Subcutaneous abdominal adipose tissue (tissue), 5 donors: ENCODE results near the gene SHPK.
"Not testable (repeated sequence)": the region's sequence is repeated elsewhere in the genome, so short reads cannot be mapped to it uniquely, and the experiment has no call there.

Experiments
- H3K27ac ChIP-seq: one replicate; pipeline ENCODE4 v1.7.0; 2013; ENCODE audit warnings: low read depth, mild to moderate bottlenecking, inconsistent platforms, low read length, moderate library complexity
- H3K27me3 ChIP-seq, 5 donors: one replicate each; pipeline ENCODE4 v1.7.0; 2013; ENCODE audit warnings: low read length in 5 of 5, inconsistent platforms in 1 of 5; ENCODE audit not compliant: control insufficient read depth in 5 of 5, insufficient read depth in 4 of 5
- H3K36me3 ChIP-seq, 5 donors: one replicate each; pipeline ENCODE4 v1.7.0; 2013; ENCODE audit warnings: low read length in 5 of 5; ENCODE audit not compliant: control insufficient read depth in 5 of 5, insufficient read depth in 5 of 5
- H3K4me1 ChIP-seq, 5 donors: one replicate each; pipeline ENCODE4 v1.7.0; 2013; ENCODE audit warnings: low read length in 5 of 5, mild to moderate bottlenecking in 3 of 5, moderate library complexity in 1 of 5; ENCODE audit not compliant: control insufficient read depth in 5 of 5, insufficient read depth in 5 of 5
- H3K4me3 ChIP-seq, 5 donors: one replicate each; pipeline ENCODE4 v1.7.0; 2013; ENCODE audit warnings: low read length in 5 of 5, low read depth in 1 of 5
- H3K9ac ChIP-seq, 5 donors: one replicate each; pipeline ENCODE4 v1.7.0; 2013; ENCODE audit warnings: low read length in 5 of 5, mild to moderate bottlenecking in 4 of 5, moderate library complexity in 3 of 5
- H3K9me3 ChIP-seq, 5 donors: one replicate each; pipeline ENCODE4 v1.7.0; 2013; ENCODE audit warnings: low read length in 5 of 5; ENCODE audit not compliant: control insufficient read depth in 5 of 5
- donor health status: healthy.
- donor health status: healthy.
- donor health status: healthy.
- donor health status: healthy.
- donor health status: healthy.

Gene SHPK

GRCh38 chr17:3575511-3575910 lies 60.5 kb downstream of the SHPK start:
- Histone ChIP-seq H3K4me3 (no peak overlapping the region), H3K27ac (no peak overlapping the region), H3K27me3 (no peaks in the 10 kb centered on the region), H3K36me3 (peaks cover 4 to 57% (median 45%) of the 10 kb centered on the region in 5 donors), H3K9me3 (no peaks in the 10 kb centered on the region), H3K4me1 (peaks cover 0 to 4% (median 0%) of the 10 kb centered on the region in 5 donors), H3K9ac (no peak overlapping the region)

GRCh38 chr17:3574231-3574630 lies 61.8 kb downstream of the SHPK start:
- Histone ChIP-seq H3K4me1 (peaks cover 0 to 3% (median 0%) of the 10 kb centered on the region in 5 donors), H3K9ac (no peak overlapping the region), H3K4me3 (no peak overlapping the region), H3K36me3 (peaks cover 4 to 54% (median 42%) of the 10 kb centered on the region in 5 donors), H3K27me3 (no peaks in the 10 kb centered on the region), H3K9me3 (no peaks in the 10 kb centered on the region), H3K27ac (no peak overlapping the region)

DNA sequence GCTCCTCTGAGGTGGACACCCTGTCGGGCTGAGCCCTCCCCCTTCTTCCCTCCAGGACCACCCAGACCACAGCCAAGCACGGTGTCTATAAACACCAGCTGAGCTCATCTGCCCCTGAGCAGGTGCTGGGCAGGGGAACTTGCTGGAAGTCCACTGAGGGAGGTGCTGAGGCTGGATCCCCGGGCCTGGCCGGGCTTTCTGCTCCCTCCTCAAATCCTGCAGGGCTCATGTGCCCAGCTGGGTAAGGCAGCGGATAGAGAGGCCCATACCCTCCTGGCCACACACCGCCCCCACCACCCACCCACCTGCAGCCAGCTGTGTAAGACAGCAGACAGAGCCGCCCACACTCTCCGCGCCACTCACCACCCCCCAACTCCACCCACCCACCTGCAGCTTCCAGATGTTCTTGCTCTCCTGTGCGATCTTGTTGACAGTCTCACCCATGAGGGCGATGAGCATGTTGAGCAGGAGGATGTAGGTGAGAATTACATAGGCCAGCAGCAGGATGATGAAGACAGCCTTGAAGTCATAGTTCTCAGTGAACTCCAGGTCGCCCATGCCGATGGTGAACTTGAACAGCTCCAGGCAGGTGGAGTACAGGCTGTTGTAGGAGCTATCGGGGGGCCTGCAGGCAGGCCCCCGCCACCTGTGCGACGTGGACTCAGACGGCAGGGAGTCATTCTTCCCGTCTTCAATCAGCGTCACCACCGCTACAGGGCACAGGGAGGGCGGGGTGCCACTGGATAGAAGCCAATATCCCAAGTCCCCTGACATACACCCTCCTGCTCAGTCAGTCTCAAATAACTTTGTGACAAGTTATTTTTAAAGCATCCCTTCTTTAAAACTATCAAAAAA lies 62.6 kb downstream of the SHPK start:
- H3K4me3 ChIP-seq: no peak overlapping the region
- no peak overlapping the region for H3K9ac ChIP-seq
- H3K9me3 ChIP-seq: no peaks in the 10 kb centered on the region
- no peaks in the 10 kb centered on the region for H3K27me3 ChIP-seq
- H3K27ac ChIP-seq: no peak overlapping the region
- peaks cover 0 to 3% (median 0%) of the 10 kb centered on the region in 5 donors for H3K4me1 ChIP-seq
- peaks cover 1 to 55% (median 40%) of the 10 kb centered on the region in 5 donors for H3K36me3 ChIP-seq

- Histone ChIP-seq H3K9ac (no peak overlapping the region), H3K27ac (no peak overlapping the region), H3K4me1 (peaks cover 0 to 3% (median 0%) of the 10 kb centered on the region in 5 donors), H3K9me3 (no peaks in the 10 kb centered on the region), H3K27me3 (no peaks in the 10 kb centered on the region), H3K36me3 (peaks cover 0 to 50% (median 36%) of the 10 kb centered on the region in 5 donors), H3K4me3 (no peak overlapping the region)
Measured at GRCh38 chr17:3572231-3572630, 63.8 kb downstream of the SHPK start.

DNA sequence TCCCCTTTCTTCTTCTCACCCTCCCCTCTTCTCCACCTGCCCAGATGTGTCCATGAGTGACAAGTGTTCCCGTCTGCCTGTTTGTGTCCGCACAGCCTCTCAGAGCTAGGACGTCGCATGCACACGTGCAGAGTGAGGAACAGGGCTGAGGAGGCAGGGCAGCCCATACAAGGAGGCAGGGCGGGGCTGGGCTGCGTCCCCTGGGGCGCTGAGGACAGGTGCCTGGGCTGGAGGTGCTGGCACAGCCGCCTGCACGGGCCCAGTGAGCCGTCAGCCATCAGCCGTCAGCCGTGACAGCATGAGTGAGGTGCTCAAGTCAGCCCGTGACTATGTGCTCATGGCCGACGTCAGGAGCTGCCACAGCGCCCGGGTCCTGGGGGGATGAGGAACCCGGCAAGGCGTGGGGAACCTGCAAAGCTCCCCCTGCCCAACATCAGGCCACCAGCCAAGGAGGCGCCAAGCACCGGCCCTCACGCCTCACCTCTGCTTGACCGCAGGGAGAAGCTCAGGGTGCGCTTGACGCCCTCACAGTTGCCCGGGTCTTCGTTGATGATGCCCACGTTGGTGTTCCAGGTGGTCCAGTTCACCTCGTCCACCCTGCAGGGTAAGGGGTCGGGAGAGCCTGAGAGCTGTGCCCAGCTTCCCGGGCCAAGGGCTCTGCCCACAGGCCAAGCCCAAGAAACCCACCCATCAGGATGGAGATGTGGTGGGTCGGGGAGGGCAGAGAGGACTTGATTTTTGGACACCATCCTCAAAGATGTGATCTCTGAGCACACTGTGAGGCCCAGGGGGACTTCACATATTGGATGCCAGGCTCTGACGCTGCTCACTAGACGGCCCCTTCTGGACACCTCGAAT lies 64.8 kb downstream of the SHPK start:
- Histone ChIP-seq H3K27me3 (no peaks in the 10 kb centered on the region), H3K4me1 (peaks cover 0 to 3% (median 0%) of the 10 kb centered on the region in 5 donors), H3K36me3 (peaks cover 0 to 52% (median 36%) of the 10 kb centered on the region in 5 donors), H3K27ac (no peak overlapping the region), H3K9me3 (no peaks in the 10 kb centered on the region), H3K9ac (no peak overlapping the region), H3K4me3 (no peak overlapping the region)

- H3K36me3 ChIP-seq: peaks cover 0 to 60% (median 44%) of the 10 kb centered on the region in 5 donors
- no peaks in the 10 kb centered on the region for H3K9me3 ChIP-seq
- H3K27ac ChIP-seq: no peak overlapping the region
- no peaks in the 10 kb centered on the region for H3K27me3 ChIP-seq
- no peak overlapping the region for H3K9ac ChIP-seq
- H3K4me1 ChIP-seq: no peaks in the 10 kb centered on the region
- H3K4me3 ChIP-seq: no peak overlapping the region
Measured at GRCh38 chr17:3569534-3570137, 66.4 kb downstream of the SHPK start.

- no peaks in the 10 kb centered on the region for H3K27me3 ChIP-seq
- H3K4me1 ChIP-seq: peaks cover 0 to 7% (median 6%) of the 10 kb centered on the region in 5 donors
- no peak overlapping the region for H3K4me3 ChIP-seq
- no peak overlapping the region for H3K27ac ChIP-seq
- H3K36me3 ChIP-seq: peaks cover 0 to 39% (median 26%) of the 10 kb centered on the region in 5 donors
- no peaks in the 10 kb centered on the region for H3K9me3 ChIP-seq
- no peak overlapping the region for H3K9ac ChIP-seq
Measured at GRCh38 chr17:3566551-3566950, 69.5 kb downstream of the SHPK start.

DNA sequence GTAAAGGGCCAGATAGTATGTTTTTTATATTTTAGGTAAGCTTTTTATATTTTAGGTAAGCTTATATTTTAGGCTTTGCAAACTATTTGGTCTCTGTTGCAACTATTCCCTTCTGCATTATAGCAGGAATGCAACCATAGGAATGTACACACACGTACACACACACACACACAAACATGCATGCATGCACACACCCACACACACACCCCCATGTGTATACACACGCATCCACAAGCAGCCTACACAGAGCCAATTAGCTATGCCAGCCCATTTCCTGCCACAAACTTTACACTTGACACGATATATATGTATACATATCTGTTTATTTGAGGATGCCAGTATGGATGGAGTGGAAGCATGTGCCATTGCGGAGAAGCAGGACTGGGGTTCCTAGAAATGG lies 70.9 kb downstream of the SHPK start:
- Histone ChIP-seq H3K27me3 (no peaks in the 10 kb centered on the region), H3K4me3 (no peak overlapping the region), H3K4me1 (peaks cover 0 to 7% (median 6%) of the 10 kb centered on the region in 5 donors), H3K9me3 (no peaks in the 10 kb centered on the region), H3K36me3 (peaks cover 0 to 25% (median 19%) of the 10 kb centered on the region in 5 donors), H3K9ac (no peak overlapping the region), H3K27ac (no peak overlapping the region)

DNA sequence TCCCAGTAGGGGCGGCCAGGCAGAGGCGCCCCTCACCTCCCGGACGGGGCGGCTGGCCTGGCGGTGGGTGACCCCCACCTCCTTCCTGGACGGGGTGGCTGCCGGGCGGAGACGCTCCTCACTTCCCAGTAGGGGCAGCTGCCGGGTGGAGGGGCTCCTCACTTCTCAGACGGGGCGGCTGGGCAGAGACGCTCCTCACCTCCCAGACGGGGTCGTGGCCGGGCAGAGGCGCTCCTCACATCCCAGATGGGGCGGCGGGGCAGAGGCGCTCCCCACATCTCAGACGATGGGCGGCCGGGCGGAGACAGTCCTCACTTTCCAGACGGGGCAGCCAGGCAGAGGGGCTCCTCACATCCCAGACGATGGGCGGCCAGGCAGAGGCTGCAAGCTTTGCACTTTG lies 71.8 kb downstream of the SHPK start:
- peaks cover 0 to 22% (median 16%) of the 10 kb centered on the region in 5 donors for H3K36me3 ChIP-seq
- H3K9me3 ChIP-seq, H3K4me1 ChIP-seq, H3K27ac ChIP-seq, H3K9ac ChIP-seq, H3K27me3 ChIP-seq, H3K4me3 ChIP-seq: not testable (repeated sequence)
